Measurements from ENCODE around the gene RPUSD1. TPM values are rescaled to one million over a fixed set of nuclear protein-coding genes. Genes with fewer than 3 reads are reported as not detected.

The RPUSD1 gene
- total and polyA plus RNA-seq, 7 donors: 10.7 to 31.1 (median 14.7) TPM

DNA sequence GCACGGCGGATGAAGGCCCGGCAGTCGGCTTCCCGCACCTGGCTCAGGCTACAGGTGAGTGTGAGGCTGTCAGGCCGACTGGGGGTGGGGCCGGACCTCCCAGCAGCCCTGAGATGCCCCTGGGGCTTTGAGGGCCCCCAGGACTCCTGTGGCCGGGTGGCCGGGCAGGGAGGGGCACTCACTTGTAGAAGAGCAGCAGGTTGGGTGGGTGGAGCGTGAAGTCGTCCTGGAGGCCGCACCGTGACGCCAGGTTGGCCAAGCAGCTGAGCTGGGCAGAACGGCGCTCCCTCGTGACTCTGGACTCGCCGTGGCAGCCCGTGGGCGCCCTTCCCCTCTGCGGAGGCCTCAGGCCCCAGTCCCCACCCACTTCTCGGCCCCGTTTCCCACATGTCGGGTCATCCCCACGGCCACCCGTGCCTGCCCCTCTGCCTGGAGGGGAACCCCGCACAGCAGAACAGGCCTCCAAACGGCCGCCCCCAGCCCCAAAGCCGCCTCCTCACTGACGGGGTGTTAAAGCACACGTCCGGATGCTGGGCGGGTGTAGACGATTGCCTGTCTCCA lies 12.9 kb downstream of the RPUSD1 start:
- no peak for DNase-seq
- Histone ChIP-seq H3K27ac (no peak overlapping the region), H3K4me1 (no peaks in the 10 kb centered on the region), H3K36me3 (no peaks in the 10 kb centered on the region), H3K27me3 (peaks cover 0 to 44% (median 23%) of the 10 kb centered on the region in 3 donors), H3K9me3 (no peaks in the 10 kb centered on the region), H3K4me3 (no peak overlapping the region)
- intact Hi-C loops (cut with DNase I): no loop called here
- TF ChIP-seq CTCF (IDR thresholded peaks at IDR 0.05) (no peak), POLR2AphosphoS5 (IDR thresholded peaks at IDR 0.05) (no peak), EP300 (IDR thresholded peaks at IDR 0.05) (no peak), POLR2A (IDR thresholded peaks at IDR 0.05) (no peak)
- WGBS, 2 donors: 62 to 78% methylated on average over 36 of the region's 36 CpGs

DNA sequence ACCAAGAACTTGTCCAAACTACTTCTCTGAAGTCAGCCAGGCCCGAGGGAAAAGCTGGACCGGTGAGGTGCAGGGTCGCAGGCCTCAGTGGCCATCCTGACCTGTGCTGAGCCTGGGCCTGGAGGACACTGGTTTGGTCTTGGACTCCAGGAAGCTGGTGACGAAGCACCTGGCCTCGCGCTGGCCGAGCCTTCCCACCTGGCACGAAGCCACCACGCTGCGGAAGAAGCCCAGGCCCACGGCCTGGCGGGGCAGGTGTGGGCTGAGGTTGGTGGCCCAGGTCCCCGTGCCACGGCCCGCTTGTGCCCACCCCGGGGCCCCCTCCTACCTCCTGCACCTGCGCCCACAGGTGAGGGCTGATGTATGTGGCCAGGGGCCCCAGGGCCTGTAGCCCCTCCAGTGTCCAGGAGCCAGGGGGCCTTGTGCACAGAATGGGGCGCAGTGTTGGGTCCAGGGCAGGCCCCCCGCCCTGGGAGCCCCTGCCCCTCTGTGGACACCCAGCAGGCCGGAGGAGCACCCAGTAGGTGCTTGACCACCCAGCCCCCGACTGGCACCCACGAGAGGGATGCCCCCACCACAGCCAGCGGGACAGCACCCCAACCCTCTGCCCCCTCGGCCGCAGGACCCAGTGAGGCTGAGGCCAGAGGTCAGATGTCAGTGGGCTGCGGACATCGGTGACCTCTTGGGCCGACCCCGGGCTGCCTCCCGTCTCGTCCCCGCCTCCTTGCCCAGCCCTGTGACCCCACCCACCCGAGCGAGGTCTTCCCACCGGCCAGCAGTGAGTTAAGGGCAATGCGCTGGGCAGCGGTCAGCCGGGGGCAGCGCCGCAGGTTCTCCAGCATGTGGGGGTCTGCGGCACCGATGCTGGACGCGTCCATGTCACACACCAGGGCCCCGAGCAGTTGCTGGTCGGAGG lies 13.8 kb downstream of the RPUSD1 start:
- no peak for DNase-seq
- 67 to 85% methylated on average over 46 of the region's 46 CpGs for WGBS, 2 donors
- Histone ChIP-seq H3K4me3 (no peak overlapping the region), H3K27me3 (peaks cover 0 to 36% (median 18%) of the 10 kb centered on the region in 3 donors), H3K27ac (no peak overlapping the region), H3K4me1 (no peaks in the 10 kb centered on the region), H3K36me3 (no peaks in the 10 kb centered on the region), H3K9me3 (no peaks in the 10 kb centered on the region)
- TF ChIP-seq POLR2AphosphoS5 (IDR thresholded peaks at IDR 0.05) (no peak), EP300 (IDR thresholded peaks at IDR 0.05) (no peak), POLR2A (IDR thresholded peaks at IDR 0.05) (no peak), CTCF (IDR thresholded peaks at IDR 0.05) (no peak)
- intact Hi-C loops (cut with DNase I): no loop called here

- Histone ChIP-seq H3K4me3 (no peak overlapping the region), H3K36me3 (no peaks in the 10 kb centered on the region), H3K9me3 (no peaks in the 10 kb centered on the region), H3K4me1 (no peaks in the 10 kb centered on the region), H3K27ac (no peak overlapping the region), H3K27me3 (peaks cover 0 to 30% (median 8%) of the 10 kb centered on the region in 3 donors)
- intact Hi-C loops (cut with DNase I): no loop called here
- 78 to 87% methylated on average over 18 of the region's 18 CpGs for WGBS, 2 donors
- TF ChIP-seq EP300 (IDR thresholded peaks at IDR 0.05) (no peak), POLR2AphosphoS5 (IDR thresholded peaks at IDR 0.05) (no peak), POLR2A (IDR thresholded peaks at IDR 0.05) (no peak), CTCF (IDR thresholded peaks at IDR 0.05) (no peak)
- no peak for DNase-seq
These were observed 15.2 kb downstream of the RPUSD1 start for GRCh38 chr16:772959-773358.

DNA sequence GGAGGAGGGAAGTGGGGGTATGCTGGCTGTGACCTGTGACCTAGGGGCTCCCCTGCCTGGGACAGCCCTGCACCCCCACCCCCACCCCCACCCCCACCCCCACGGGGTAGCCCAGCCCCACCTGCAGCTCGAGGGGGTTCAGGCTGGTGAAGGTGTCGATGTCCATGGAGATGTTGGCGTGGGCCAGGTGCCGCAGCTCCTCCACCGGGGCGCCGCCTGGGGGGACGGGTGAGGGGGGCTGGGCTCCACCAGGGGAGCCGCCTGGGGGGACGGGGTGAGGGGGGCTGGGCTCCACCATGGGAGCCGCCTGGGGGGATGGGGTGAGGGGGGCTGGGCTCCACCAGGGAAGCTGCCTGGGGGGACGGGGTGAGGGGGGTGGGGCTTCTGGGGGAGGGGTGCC lies 17.8 kb downstream of the RPUSD1 start:
- TF ChIP-seq CTCF (IDR thresholded peaks at IDR 0.05): no peak
- no peak for TF ChIP-seq POLR2A (IDR thresholded peaks at IDR 0.05)
- TF ChIP-seq POLR2AphosphoS5 (IDR thresholded peaks at IDR 0.05): no peak
- TF ChIP-seq EP300 (IDR thresholded peaks at IDR 0.05): no peak
- 60 to 74% methylated on average over 13 of the region's 13 CpGs for WGBS, 2 donors
- Histone ChIP-seq H3K9me3 (no peaks in the 10 kb centered on the region), H3K27me3 (peaks cover 0 to 20% (median 0%) of the 10 kb centered on the region in 3 donors), H3K4me1 (no peaks in the 10 kb centered on the region), H3K36me3 (no peaks in the 10 kb centered on the region), H3K4me3 (no peak overlapping the region), H3K27ac (no peak overlapping the region)
- DNase-seq: no peak
- intact Hi-C loops (cut with DNase I): no loop called here

All from sigmoid colon (tissue), 7 donors.